ENCODE measurements around the gene BICD2.
A peak's percentile ranks its signal among the peaks of the same experiment; 100 is the strongest.

- peak; percentile 61 to 90 (median 82) for TF ChIP-seq CTCF (IDR thresholded peaks at IDR 0.05)
- TF ChIP-seq POLR2A (IDR thresholded peaks at IDR 0.05), result no peak
Observed at GRCh38 chr9:92790542-92791527, 26.2 kb upstream of the BICD2 start.

Measured in prostate gland (tissue), 2 donors.